T-cell (primary cell): ENCODE data around the gene EXOC3L1. TPM values are rescaled to one million over a fixed set of nuclear protein-coding genes. Genes with fewer than 3 reads are reported as not detected.

Experiments used
- ATAC-seq, 4 experiments: fragments of 200-7000 bp in 3 of 4; fragments of 150-1000 bp in 1 of 4; cut with Tn5 transposase; replicated peaks in 1 of 4; 1 replicate in 3 of 4; 2 replicates in 1 of 4; pipeline ENCODE4 v1.10.0; 2021; ENCODE audit warnings: moderate library complexity in 3 of 4, mild to moderate bottlenecking in 2 of 4, moderate number of reproducible peaks in 1 of 4
- CTCF ChIA-PET, 2 donors: fragments of 300-600 bp; sonication (Branson Sonifier 250); formaldehyde crosslinking; loops; one replicate each; lab custom pipeline; 2022; ENCODE audit warnings: antibody characterized with exemption in 2 of 2; lab: Charles Lee
- POLR2A ChIA-PET, 2 donors: fragments of 300-600 bp; sonication (Branson Sonifier 250); formaldehyde crosslinking; loops; one replicate each; lab custom pipeline; 2022; ENCODE audit warnings: antibody characterized with exemption in 2 of 2; lab: Charles Lee
- DNase-seq, 35 experiments: peaks; one replicate each; pipeline versions ENCODE4 v3.0.0 to v3.0.0-alpha.2; 2013 to 2023
- H3K27ac ChIP-seq: one replicate; pipeline ENCODE4 v1.5.1; 2013; ENCODE audit warnings: low read length
- H3K27me3 ChIP-seq, 2 experiments: replicated peaks in 1 of 2; 1 replicate in 1 of 2; 2 replicates in 1 of 2; pipeline versions ENCODE4 v1.6.1 to v1.7.0; 2013; ENCODE audit warnings: low read length in 1 of 2, mixed read lengths in 1 of 2; ENCODE audit not compliant: control insufficient read depth in 2 of 2, insufficient read depth in 2 of 2; ENCODE audit errors: extremely low read depth in 1 of 2
- H3K36me3 ChIP-seq, 2 donors: 1 replicate in 1 of 2; 2 replicates in 1 of 2; pipeline versions ENCODE4 v1.6.1 to v1.7.0; 2013; ENCODE audit warnings: low read length in 1 of 2; ENCODE audit not compliant: control insufficient read depth in 2 of 2, insufficient read depth in 1 of 2; ENCODE audit errors: extremely low read depth in 1 of 2
- H3K4me1 ChIP-seq, 2 experiments: 1 replicate in 1 of 2; 2 replicates in 1 of 2; pipeline versions ENCODE4 v1.6.1 to v1.7.0; 2013; ENCODE audit warnings: low read length in 2 of 2, mixed read lengths in 1 of 2; ENCODE audit not compliant: insufficient read depth in 2 of 2, control insufficient read depth in 1 of 2; ENCODE audit errors: extremely low read depth in 1 of 2
- H3K4me3 ChIP-seq, 2 donors: 1 replicate in 1 of 2; 2 replicates in 1 of 2; pipeline versions ENCODE4 v1.5.1 to v1.7.0; 2013; ENCODE audit warnings: mild to moderate bottlenecking in 2 of 2, low read length in 1 of 2, moderate library complexity in 1 of 2; ENCODE audit not compliant: control insufficient read depth in 1 of 2; ENCODE audit errors: extremely low read depth in 1 of 2
- H3K9me3 ChIP-seq: 2 replicates; pipeline ENCODE4 v1.7.0; 2013
- H3K27ac Mint-ChIP-seq, 2 donors: one replicate each; pipeline ENCODE4 v1.8.0; 2020 to 2021; ENCODE audit warnings: mild to moderate bottlenecking in 2 of 2, mixed read lengths in 2 of 2
- H3K27me3 Mint-ChIP-seq, 2 donors: one replicate each; pipeline ENCODE4 v1.8.0; 2021 to 2022; ENCODE audit warnings: mixed read lengths in 2 of 2
- H3K36me3 Mint-ChIP-seq: one replicate; pipeline ENCODE4 v1.8.0; 2021; ENCODE audit warnings: mixed read lengths
- H3K4me1 Mint-ChIP-seq, 3 donors: one replicate each; pipeline ENCODE4 v1.8.0; 2020 to 2022; ENCODE audit warnings: mixed read lengths in 3 of 3, mild to moderate bottlenecking in 1 of 3
- H3K4me3 Mint-ChIP-seq, 3 donors: one replicate each; pipeline ENCODE4 v1.8.0; 2020 to 2022; ENCODE audit warnings: mild to moderate bottlenecking in 3 of 3, mixed read lengths in 3 of 3, moderate library complexity in 3 of 3
- H3K9me3 Mint-ChIP-seq, 3 donors: one replicate each; pipeline ENCODE4 v1.8.0; 2020 to 2022; ENCODE audit warnings: mixed read lengths in 3 of 3
- WGBS: methylation state at CpG from one replicate; pipeline ENCODE4 v1.1.5; 2013; ENCODE audit warnings: missing lambda C conversion rate; ENCODE audit not compliant: insufficient coverage; 5-methylcytosine and 5-hydroxymethylcytosine counted together
- total RNA-seq, 35 experiments: library from RNA in 6 of 35; stranded (reverse) in 6 of 35; fragments of 120-200 nt in 1 of 35; gene quantifications; one replicate each; pipeline versions ENCODE4 v1.2.1 to v1.2.4 and lab custom pipeline; 2013 to 2026

Gene EXOC3L1
- total RNA-seq, 5 donors from 2014 or later (not counting 1 experiment from before 2014, with no cell fraction given): 0.25 TPM; not detected in 4

DNA sequence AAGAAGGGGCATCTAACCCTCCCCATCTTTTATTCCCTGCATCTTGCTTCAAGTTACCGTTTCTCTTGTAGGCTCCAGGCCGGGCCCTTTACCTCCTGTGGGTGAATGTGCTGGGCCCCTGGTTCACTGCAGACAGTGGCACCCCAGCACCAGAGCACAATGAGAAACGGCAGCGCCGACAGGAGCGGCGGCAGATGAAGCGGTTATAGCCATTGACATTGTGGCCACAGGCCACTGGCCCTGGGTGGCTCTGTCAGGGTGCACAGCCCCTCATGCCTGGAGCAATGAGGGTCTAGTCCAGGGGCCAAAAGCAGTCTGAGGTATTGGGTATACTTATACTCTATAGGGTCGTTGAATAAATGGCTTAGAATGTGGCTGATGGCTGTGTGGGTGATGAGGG, 39.0 kb upstream of the EXOC3L1 start:
- 95% methylated on average over 8 of the region's 9 CpGs for WGBS
- H3K27me3 Mint-ChIP-seq: no peaks in the 10 kb centered on the region
- ATAC-seq (no peak), DNase-seq (no peak)
- Histone ChIP-seq H3K27ac (no peak overlapping the region), H3K4me3 (no peak overlapping the region), H3K27me3 (peaks cover 0 to 2% of the 10 kb centered on the region in 2 experiments), H3K36me3 (peaks cover 19 to 48% of the 10 kb centered on the region in 2 donors), H3K4me1 (peaks cover 15 to 34% of the 10 kb centered on the region in 2 experiments), H3K9me3 (no peaks in the 10 kb centered on the region)
- H3K4me1 Mint-ChIP-seq: peaks cover 41 to 49% (median 44%) of the 10 kb centered on the region in 3 donors
- H3K9me3 Mint-ChIP-seq: no peaks in the 10 kb centered on the region
- H3K36me3 Mint-ChIP-seq: peaks cover 24% of the 10 kb centered on the region
- peak overlapping the region; percentile 97 to 98 (median 97) for H3K4me3 Mint-ChIP-seq
- POLR2A ChIA-PET: no interaction called here
- no peak overlapping the region for H3K27ac Mint-ChIP-seq
- CTCF ChIA-PET: no interaction called here

GRCh38 chr16:67228034-67228785, 38.3 kb upstream of the EXOC3L1 start:
- Histone ChIP-seq H3K9me3 (no peaks in the 10 kb centered on the region), H3K27ac (peak overlapping the region; percentile 55), H3K36me3 (peaks cover 19 to 42% of the 10 kb centered on the region in 2 donors), H3K27me3 (peaks cover 0 to 2% of the 10 kb centered on the region in 2 experiments), H3K4me1 (peaks cover 20 to 41% of the 10 kb centered on the region in 2 experiments), H3K4me3 (peak overlapping the region; percentile 66 to 97)
- H3K36me3 Mint-ChIP-seq: peaks cover 21% of the 10 kb centered on the region
- POLR2A ChIA-PET: no interaction called here
- H3K4me3 Mint-ChIP-seq: peak overlapping the region; percentile 97 to 98 (median 97)
- CTCF ChIA-PET: interaction anchor here in 1 of 2 donors (0.9 to 1.7 kb wide), 3 partner anchors 20 to 491 kb away, joined by 3 to 12 read pairs (median 3); partner anchors contain the start of genes CARMIL2, FHOD1, GFOD2 and SLC9A5
- H3K27ac Mint-ChIP-seq: peak overlapping the region in 1 of 2 donors; percentile 98
- DNase-seq (no peak), ATAC-seq (no peak)
- no peaks in the 10 kb centered on the region for H3K9me3 Mint-ChIP-seq
- H3K4me1 Mint-ChIP-seq: peaks cover 47 to 56% (median 51%) of the 10 kb centered on the region in 3 donors
- 94% methylated on average over 6 of the region's 9 CpGs for WGBS
- H3K27me3 Mint-ChIP-seq: no peaks in the 10 kb centered on the region

GRCh38 chr16:67227567-67227921, 37.6 kb upstream of the EXOC3L1 start:
- Histone ChIP-seq H3K36me3 (peaks cover 19 to 42% of the 10 kb centered on the region in 2 donors), H3K4me1 (peaks cover 20 to 41% of the 10 kb centered on the region in 2 experiments)
- ATAC-seq: no peak

DNA sequence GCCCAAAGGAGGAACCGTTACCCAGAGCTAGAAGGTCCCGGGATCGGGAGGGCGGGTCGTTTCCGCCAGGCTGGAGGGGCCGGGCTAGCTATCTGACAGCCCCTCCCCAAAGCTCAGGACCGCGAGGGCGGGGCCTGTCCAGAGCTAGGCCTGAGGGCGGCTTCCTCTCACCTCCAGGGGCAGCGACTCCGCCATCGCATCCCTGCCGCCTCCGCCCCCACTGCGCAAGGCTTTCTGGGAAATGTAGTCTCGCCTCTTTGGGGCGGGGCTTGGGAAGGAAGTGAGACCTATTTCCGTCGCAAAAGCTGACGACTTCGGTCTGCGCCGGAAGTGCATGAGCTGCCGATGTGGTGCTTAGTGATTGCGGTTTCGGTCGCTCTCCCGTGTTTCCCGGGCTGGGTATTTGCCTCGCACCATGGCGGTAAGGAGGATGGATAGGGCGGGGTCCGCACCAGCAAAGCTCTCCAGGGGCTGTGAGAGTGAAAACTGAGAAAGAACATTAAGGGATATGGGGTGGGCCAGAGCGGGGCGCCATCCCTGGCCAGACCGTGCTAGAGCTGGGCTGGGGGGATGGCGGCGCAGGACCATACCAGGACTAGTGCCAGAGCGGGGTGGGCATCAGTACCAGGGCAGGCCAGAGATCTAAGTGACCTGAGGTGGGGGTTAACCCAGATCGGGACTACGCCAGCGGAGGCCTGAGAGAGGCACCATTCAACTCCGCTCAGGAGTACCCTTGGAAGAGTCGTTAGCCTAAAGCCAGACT, 37.0 kb upstream of the EXOC3L1 start, which contains the start of gene TMEM208:
TMEM208 (plus strand) TSS at position 327 of the 763 bp plus-strand sequence; CDS start at position 416, 89 bp downstream.
- Mint-ChIP-seq H3K27ac (peak within 1 kb of the TSS; percentile 94 to 98), H3K9me3 (no peaks in the 10 kb centered on the region), H3K27me3 (no peaks in the 10 kb centered on the region), H3K4me1 (peaks cover 51 to 63% (median 58%) of the 10 kb centered on the region in 3 donors), H3K4me3 (peak within 1 kb of the TSS; percentile 97 to 98 (median 97)), H3K36me3 (peaks cover 20% of the 10 kb centered on the region)
- peaks cover 0 to 2% of the 10 kb centered on the region in 2 experiments for H3K27me3 ChIP-seq
- H3K36me3 ChIP-seq: peaks cover 19 to 41% of the 10 kb centered on the region in 2 donors
- H3K4me3 ChIP-seq: peak within 1 kb of the TSS; percentile 66 to 97
- H3K4me1 ChIP-seq: peaks cover 20 to 41% of the 10 kb centered on the region in 2 experiments
- DNase-seq (peak; percentile 91 to 99 (median 95)), ATAC-seq (peak; percentile 93 to 97 (median 96))
- ChIA-PET CTCF (interaction anchor here in 1 of 2 donors (0.9 to 1.7 kb wide), 5 partner anchors 17 to 492 kb away, joined by 3 to 12 read pairs (median 3); partner anchors contain the start of genes ATP6V0D1, FHOD1, GFOD2 and NAE1), POLR2A (interaction anchor here in 1 of 2 donors (0.8 kb wide), 1 partner anchor 21 kb away, joined by 3 read pairs; the partner anchor contains the start of gene FHOD1)
- under 1% methylated on average over 35 of the region's 46 CpGs for WGBS
- no peaks in the 10 kb centered on the region for H3K9me3 ChIP-seq
- H3K27ac ChIP-seq: peak within 1 kb of the TSS; percentile 55

More at GRCh38 chr16:67227567-67227921, 37.6 kb upstream of the EXOC3L1 start:
- 15% methylated on average over 12 of the region's 12 CpGs for WGBS
- Mint-ChIP-seq H3K27ac (peak overlapping the region; percentile 94 to 98), H3K9me3 (no peaks in the 10 kb centered on the region), H3K4me1 (peaks cover 51 to 63% (median 58%) of the 10 kb centered on the region in 3 donors), H3K4me3 (peak overlapping the region; percentile 97 to 98 (median 97)), H3K27me3 (no peaks in the 10 kb centered on the region), H3K36me3 (peaks cover 20% of the 10 kb centered on the region)
- Histone ChIP-seq H3K4me3 (peak overlapping the region; percentile 66 to 97), H3K27me3 (peaks cover 0 to 2% of the 10 kb centered on the region in 2 experiments), H3K9me3 (no peaks in the 10 kb centered on the region), H3K27ac (peak overlapping the region; percentile 55)
- DNase-seq: no peak
- CTCF ChIA-PET: interaction anchor here in 1 of 2 donors (0.9 to 1.7 kb wide), 4 partner anchors 17 to 491 kb away, joined by 3 to 12 read pairs (median 6); partner anchors contain the start of genes CARMIL2, FHOD1, GFOD2 and SLC9A5
- POLR2A ChIA-PET: interaction anchor here in 1 of 2 donors (0.8 kb wide), 1 partner anchor 20 kb away, joined by 3 read pairs; the partner anchor contains the start of gene FHOD1

DNA sequence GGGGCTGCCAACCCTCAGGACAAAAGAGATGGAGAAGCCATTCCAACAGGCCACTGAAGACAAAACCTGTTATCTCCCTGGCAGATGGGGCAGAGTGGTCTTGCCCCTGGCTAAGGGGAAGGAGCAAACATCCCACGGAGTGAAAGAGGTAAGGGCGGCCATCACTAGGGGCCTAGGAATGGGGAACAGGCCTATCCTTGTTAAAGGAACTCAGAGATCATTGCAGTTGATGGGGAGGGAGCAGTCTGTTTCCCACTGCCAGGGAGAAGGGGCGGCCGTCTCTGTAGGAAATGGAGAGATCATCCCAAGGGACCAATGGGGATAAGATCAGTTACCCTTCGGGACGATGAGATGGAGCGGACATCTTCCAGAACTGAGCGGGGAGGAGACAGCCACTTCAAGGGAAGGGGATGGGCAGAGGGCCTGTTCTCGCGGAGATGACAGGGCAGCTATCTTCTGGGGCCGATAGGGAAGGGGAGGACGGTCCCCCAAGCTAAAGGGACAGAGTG, 36.4 kb upstream of the EXOC3L1 start:
- no peak for DNase-seq
- peak overlapping the region; percentile 66 to 97 for H3K4me3 ChIP-seq
- peaks cover 20 to 41% of the 10 kb centered on the region in 2 experiments for H3K4me1 ChIP-seq
- H3K27me3 ChIP-seq: no peaks in the 10 kb centered on the region
- peaks cover 20% of the 10 kb centered on the region for H3K36me3 Mint-ChIP-seq
- peaks cover 19 to 35% of the 10 kb centered on the region in 2 donors for H3K36me3 ChIP-seq
- H3K4me1 Mint-ChIP-seq: peaks cover 51 to 63% (median 58%) of the 10 kb centered on the region in 3 donors
- POLR2A ChIA-PET: no interaction called here
- no peaks in the 10 kb centered on the region for H3K27me3 Mint-ChIP-seq
- ATAC-seq: no peak
- WGBS: 21% methylated on average over 11 of the region's 12 CpGs
- no peaks in the 10 kb centered on the region for H3K9me3 ChIP-seq
- peak overlapping the region; percentile 55 for H3K27ac ChIP-seq
- H3K9me3 Mint-ChIP-seq: no peaks in the 10 kb centered on the region
- CTCF ChIA-PET: interaction anchor here in 1 of 2 donors (0.9 to 1.7 kb wide), 4 partner anchors 18 to 396 kb away, joined by 3 to 12 read pairs (median 6); partner anchors contain the start of genes ATP6V0D1, FHOD1, NAE1 and SLC9A5
- H3K27ac Mint-ChIP-seq: peak overlapping the region; percentile 94 to 98
- H3K4me3 Mint-ChIP-seq: peak overlapping the region; percentile 97 to 98 (median 97)
